Measurements from ENCODE around the gene POP5. TPM values are rescaled to one million over a fixed set of nuclear protein-coding genes. Genes with fewer than 3 reads are reported as not detected.
"Not testable (repeated sequence)": the region's sequence is repeated elsewhere in the genome, so short reads cannot be mapped to it uniquely, and the experiment has no call there.

POP5 gene
- total and polyA plus RNA-seq, 4 experiments from 2014 or later, result 70.4 to 91.6 (median 80.0) TPM

- CTCF ChIA-PET (ENCODE audit: partially characterized antibody); DNase-seq: not testable (repeated sequence)
These were observed 36.6 kb upstream of the POP5 start for GRCh38 chr12:120617767-120618166.

GRCh38 chr12:120617193-120617592, 36.0 kb upstream of the POP5 start:
- H3K9me3 Mint-ChIP-seq; H3K9me3 ChIP-seq (ENCODE audit: control insufficient read depth in 1 of 2, low read length in 2 of 2); H3K36me3 ChIP-seq (ENCODE audit: insufficient read depth, low read length); H3K4me1 ChIP-seq (ENCODE audit: insufficient read depth, low read length); H3K4me3 Mint-ChIP-seq; H3K4me3 ChIP-seq (ENCODE audit: low read length in 2 of 2); H3K36me3 Mint-ChIP-seq; H3K27ac Mint-ChIP-seq; DNase-seq; intact Hi-C loops (cut with micrococcal nuclease); H3K4me1 Mint-ChIP-seq; H3K27me3 ChIP-seq (ENCODE audit: insufficient read depth, low read length); POLR2A ChIA-PET (ENCODE audit: partially characterized antibody); H3K27ac ChIP-seq (ENCODE audit: low read depth, low read length); CTCF ChIA-PET (ENCODE audit: partially characterized antibody): not testable (repeated sequence)
- peaks cover 11 to 21% of the 10 kb centered on the region in 2 donors for H3K27me3 Mint-ChIP-seq

More at GRCh38 chr12:120617767-120618166, 36.6 kb upstream of the POP5 start:
- peaks cover 11 to 21% of the 10 kb centered on the region in 2 donors for H3K27me3 Mint-ChIP-seq
- H3K4me3 Mint-ChIP-seq; H3K27ac Mint-ChIP-seq; H3K27ac ChIP-seq (ENCODE audit: low read depth, low read length); H3K4me3 ChIP-seq (ENCODE audit: low read length in 2 of 2); H3K27me3 ChIP-seq (ENCODE audit: insufficient read depth, low read length); intact Hi-C loops (cut with micrococcal nuclease); H3K4me1 ChIP-seq (ENCODE audit: insufficient read depth, low read length); H3K4me1 Mint-ChIP-seq; H3K36me3 Mint-ChIP-seq; H3K36me3 ChIP-seq (ENCODE audit: insufficient read depth, low read length); H3K9me3 Mint-ChIP-seq; H3K9me3 ChIP-seq (ENCODE audit: control insufficient read depth in 1 of 2, low read length in 2 of 2): not testable (repeated sequence)
- POLR2A ChIA-PET (ENCODE audit: partially characterized antibody), result interaction anchor here (1.0 kb wide), 1 partner anchor 35 kb away, joined by 3 read pairs; no protein-coding TSS in a partner anchor

GRCh38 chr12:120614848-120615247, 33.6 kb upstream of the POP5 start:
- no peak for DNase-seq
- no peaks in the 10 kb centered on the region for H3K36me3 ChIP-seq (ENCODE audit: insufficient read depth, low read length)
- H3K27ac Mint-ChIP-seq, result no peak overlapping the region
- no peaks in the 10 kb centered on the region for H3K27me3 ChIP-seq (ENCODE audit: insufficient read depth, low read length)
- peaks cover 9 to 12% of the 10 kb centered on the region in 2 donors for H3K27me3 Mint-ChIP-seq
- no peaks in the 10 kb centered on the region for H3K4me1 ChIP-seq (ENCODE audit: insufficient read depth, low read length)
- H3K9me3 ChIP-seq (ENCODE audit: control insufficient read depth in 1 of 2, low read length in 2 of 2), result no peaks in the 10 kb centered on the region
- intact Hi-C loops (cut with micrococcal nuclease), result no loop called here
- CTCF ChIA-PET (ENCODE audit: partially characterized antibody), result no interaction called here
- H3K4me1 Mint-ChIP-seq, result no peaks in the 10 kb centered on the region
- H3K27ac ChIP-seq (ENCODE audit: low read depth, low read length), result no peak overlapping the region
- peaks cover 0 to 3% of the 10 kb centered on the region in 2 donors for H3K36me3 Mint-ChIP-seq
- no peak overlapping the region for H3K4me3 Mint-ChIP-seq
- no peak overlapping the region for H3K4me3 ChIP-seq (ENCODE audit: low read length in 2 of 2)
- peaks cover 0 to 1% (median 0%) of the 10 kb centered on the region in 8 donors for H3K9me3 Mint-ChIP-seq
- POLR2A ChIA-PET (ENCODE audit: partially characterized antibody), result no interaction called here

GRCh38 chr12:120611534-120611933, 30.3 kb upstream of the POP5 start:
- H3K4me3 ChIP-seq (ENCODE audit: low read length in 2 of 2), result not testable (repeated sequence)

GRCh38 chr12:120610560-120610959, 29.4 kb upstream of the POP5 start:
- Mint-ChIP-seq H3K9me3 (peaks cover 0 to 1% (median 0%) of the 10 kb centered on the region in 8 donors), H3K4me1 (no peaks in the 10 kb centered on the region), H3K27ac (no peak overlapping the region), H3K36me3 (no peaks in the 10 kb centered on the region), H3K4me3 (no peak overlapping the region), H3K27me3 (peaks cover 0 to 1% of the 10 kb centered on the region in 2 donors)
- intact Hi-C loops (cut with micrococcal nuclease), result no loop called here
- Histone ChIP-seq H3K27ac (ENCODE audit: low read depth, low read length) (no peak overlapping the region), H3K4me3 (ENCODE audit: low read length in 2 of 2) (no peak overlapping the region), H3K27me3 (ENCODE audit: insufficient read depth, low read length) (no peaks in the 10 kb centered on the region), H3K4me1 (ENCODE audit: insufficient read depth, low read length) (no peaks in the 10 kb centered on the region), H3K9me3 (ENCODE audit: control insufficient read depth in 1 of 2, low read length in 2 of 2) (no peaks in the 10 kb centered on the region), H3K36me3 (ENCODE audit: insufficient read depth, low read length) (no peaks in the 10 kb centered on the region)
- DNase-seq, result no peak
- ChIA-PET POLR2A (ENCODE audit: partially characterized antibody) (no interaction called here), CTCF (ENCODE audit: partially characterized antibody) (no interaction called here)

More at GRCh38 chr12:120611534-120611933, 30.3 kb upstream of the POP5 start:
- H3K27me3 ChIP-seq (ENCODE audit: insufficient read depth, low read length); DNase-seq; POLR2A ChIA-PET (ENCODE audit: partially characterized antibody); CTCF ChIA-PET (ENCODE audit: partially characterized antibody); H3K27ac Mint-ChIP-seq; H3K27ac ChIP-seq (ENCODE audit: low read depth, low read length); H3K9me3 Mint-ChIP-seq; H3K4me1 Mint-ChIP-seq; H3K36me3 Mint-ChIP-seq; H3K27me3 Mint-ChIP-seq; H3K4me3 Mint-ChIP-seq; H3K9me3 ChIP-seq (ENCODE audit: control insufficient read depth in 1 of 2, low read length in 2 of 2); H3K4me1 ChIP-seq (ENCODE audit: insufficient read depth, low read length); H3K36me3 ChIP-seq (ENCODE audit: insufficient read depth, low read length); intact Hi-C loops (cut with micrococcal nuclease): not testable (repeated sequence)

GRCh38 chr12:120602416-120602815, 21.2 kb upstream of the POP5 start:
- H3K36me3 Mint-ChIP-seq; H3K27me3 ChIP-seq (ENCODE audit: insufficient read depth, low read length); CTCF ChIA-PET (ENCODE audit: partially characterized antibody); DNase-seq; H3K9me3 ChIP-seq (ENCODE audit: control insufficient read depth in 1 of 2, low read length in 2 of 2); H3K4me3 ChIP-seq (ENCODE audit: low read length in 2 of 2); H3K36me3 ChIP-seq (ENCODE audit: insufficient read depth, low read length); H3K27ac ChIP-seq (ENCODE audit: low read depth, low read length); intact Hi-C loops (cut with micrococcal nuclease); H3K4me3 Mint-ChIP-seq; POLR2A ChIA-PET (ENCODE audit: partially characterized antibody); H3K4me1 Mint-ChIP-seq; H3K4me1 ChIP-seq (ENCODE audit: insufficient read depth, low read length); H3K9me3 Mint-ChIP-seq; H3K27ac Mint-ChIP-seq: not testable (repeated sequence)
- H3K27me3 Mint-ChIP-seq, result peaks cover 8 to 13% of the 10 kb centered on the region in 2 donors

- H3K4me1 ChIP-seq (ENCODE audit: insufficient read depth, low read length), result no peaks in the 10 kb centered on the region
- Mint-ChIP-seq H3K9me3 (no peaks in the 10 kb centered on the region), H3K27me3 (peaks cover 8 to 13% of the 10 kb centered on the region in 2 donors), H3K36me3 (no peaks in the 10 kb centered on the region), H3K27ac (no peak overlapping the region), H3K4me3 (no peak overlapping the region), H3K4me1 (no peaks in the 10 kb centered on the region)
- POLR2A ChIA-PET (ENCODE audit: partially characterized antibody), result no interaction called here
- H3K27ac ChIP-seq (ENCODE audit: low read depth, low read length), result no peak overlapping the region
- H3K4me3 ChIP-seq (ENCODE audit: low read length in 2 of 2), result no peak overlapping the region
- H3K36me3 ChIP-seq (ENCODE audit: insufficient read depth, low read length), result no peaks in the 10 kb centered on the region
- intact Hi-C loops (cut with micrococcal nuclease), result no loop called here
- H3K9me3 ChIP-seq (ENCODE audit: control insufficient read depth in 1 of 2, low read length in 2 of 2), result no peaks in the 10 kb centered on the region
- no peaks in the 10 kb centered on the region for H3K27me3 ChIP-seq (ENCODE audit: insufficient read depth, low read length)
- CTCF ChIA-PET (ENCODE audit: partially characterized antibody), result interaction anchor here (0.6 kb wide), 1 partner anchor 190 kb away, joined by 3 read pairs; no protein-coding TSS in a partner anchor
- no peak for DNase-seq
These were observed 18.7 kb upstream of the POP5 start for GRCh38 chr12:120599672-120600552.

All from CD4-positive, alpha-beta memory T cell (primary cell).